ENCODE data around the gene NOX5.

DNA sequence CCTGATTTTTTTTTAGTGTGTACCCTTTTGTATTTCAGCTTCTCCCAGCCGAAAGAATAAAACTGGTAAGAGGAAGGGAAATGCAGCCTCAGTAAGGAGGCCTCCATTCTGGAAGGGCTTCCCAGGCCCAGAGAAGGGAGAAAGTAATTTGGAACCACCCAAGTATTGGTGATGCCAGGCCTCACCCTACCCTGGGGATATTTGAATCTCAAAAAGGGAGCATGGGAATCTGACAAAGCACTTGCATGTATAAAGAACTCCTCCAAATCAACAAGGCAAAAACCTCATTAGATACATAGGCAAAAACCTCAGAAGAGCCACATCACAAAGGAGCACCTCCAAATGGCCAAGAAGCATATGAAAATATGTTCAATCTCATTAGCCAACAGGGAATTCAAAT is 77.2 kb downstream of the NOX5 start:
- no peak for TF ChIP-seq POLR2AphosphoS5 (IDR thresholded peaks at IDR 0.05; ENCODE audit: low read depth, low read length)
- no peak for TF ChIP-seq NR1H2 (CRISPR knock-in tag; IDR thresholded peaks at IDR 0.05; ENCODE audit: borderline replicate concordance, low read depth)
- TF ChIP-seq ZNF207 (IDR thresholded peaks at IDR 0.05; ENCODE audit: borderline replicate concordance), result no peak
- no peak for TF ChIP-seq ZBTB20 (CRISPR knock-in tag; IDR thresholded peaks at IDR 0.05; ENCODE audit: borderline replicate concordance, low read depth)
- TF ChIP-seq TBX3 (IDR thresholded peaks at IDR 0.05; ENCODE audit: borderline replicate concordance), result no peak
- TF ChIP-seq ZFX (CRISPR knock-in tag; IDR thresholded peaks at IDR 0.05; ENCODE audit: low read depth), result no peak
- no peak for TF ChIP-seq RFX5 (IDR thresholded peaks at IDR 0.05; ENCODE audit: low read depth, low read length)
- TF ChIP-seq, protein P1, sequence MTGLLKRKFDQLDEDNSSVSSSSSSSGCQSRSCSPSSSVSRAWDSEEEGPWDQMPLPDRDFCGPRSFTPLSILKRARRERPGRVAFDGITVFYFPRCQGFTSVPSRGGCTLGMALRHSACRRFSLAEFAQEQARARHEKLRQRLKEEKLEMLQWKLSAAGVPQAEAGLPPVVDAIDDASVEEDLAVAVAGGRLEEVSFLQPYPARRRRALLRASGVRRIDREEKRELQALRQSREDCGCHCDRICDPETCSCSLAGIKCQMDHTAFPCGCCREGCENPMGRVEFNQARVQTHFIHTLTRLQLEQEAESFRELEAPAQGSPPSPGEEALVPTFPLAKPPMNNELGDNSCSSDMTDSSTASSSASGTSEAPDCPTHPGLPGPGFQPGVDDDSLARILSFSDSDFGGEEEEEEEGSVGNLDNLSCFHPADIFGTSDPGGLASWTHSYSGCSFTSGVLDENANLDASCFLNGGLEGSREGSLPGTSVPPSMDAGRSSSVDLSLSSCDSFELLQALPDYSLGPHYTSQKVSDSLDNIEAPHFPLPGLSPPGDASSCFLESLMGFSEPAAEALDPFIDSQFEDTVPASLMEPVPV (CRISPR knock-in tag; IDR thresholded peaks at IDR 0.05), result no peak
- no peak for TF ChIP-seq ELF1 (CRISPR knock-in tag; IDR thresholded peaks at IDR 0.05)
- no peak for TF ChIP-seq SOX6 (IDR thresholded peaks at IDR 0.05)
- no peak for TF ChIP-seq SOX6 (CRISPR knock-in tag; IDR thresholded peaks at IDR 0.05)
- no peak for TF ChIP-seq EP300 (IDR thresholded peaks at IDR 0.05; ENCODE audit: low read depth in 2 of 2, low read length in 2 of 2)
- no peak for TF ChIP-seq EP300 (CRISPR knock-in tag; IDR thresholded peaks at IDR 0.05; ENCODE audit: borderline replicate concordance)
- TF ChIP-seq PRPF4 (IDR thresholded peaks at IDR 0.05; ENCODE audit: low read depth, low read length, poor library complexity, severe bottlenecking), result no peak
